ENCODE measurements around the gene UCN2. TPM values are rescaled to one million over a fixed set of nuclear protein-coding genes. Genes with fewer than 3 reads are reported as not detected.

The UCN2 gene
- total and polyA plus RNA-seq, 3 donors from 2014 or later = 0.86 to 1.2 (median 0.87) TPM

DNA sequence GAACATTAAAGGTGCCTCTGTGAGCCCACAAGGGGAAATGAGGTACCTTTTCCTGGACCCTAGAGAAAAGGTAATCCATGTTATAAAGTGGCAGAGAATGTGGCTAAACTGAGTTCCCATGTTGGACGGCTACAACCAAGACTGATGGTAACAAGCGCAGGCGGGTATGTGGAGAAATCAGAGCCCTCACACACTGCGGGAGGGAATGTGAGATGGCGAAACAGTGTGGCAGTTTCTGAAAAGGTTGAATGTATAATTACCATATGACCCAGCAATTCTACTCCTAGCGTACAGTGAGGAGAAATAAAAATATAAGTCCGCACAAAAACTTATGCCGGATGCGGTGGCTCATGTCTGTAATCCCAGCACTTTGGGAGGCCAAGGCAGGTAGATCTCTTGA lies 35.5 kb downstream of the UCN2 start:
- Histone ChIP-seq H3K4me1 (no peaks in the 10 kb centered on the region), H3K27ac (no peak overlapping the region), H3K4me3 (no peak overlapping the region), H3K36me3 (ENCODE audit: low read depth, missing control alignments) (no peaks in the 10 kb centered on the region), H3K27me3 (no peaks in the 10 kb centered on the region), H3K9me3 (no peaks in the 10 kb centered on the region)
- 89 to 96% methylated on average over 9 of the region's 9 CpGs for WGBS, 2 donors
- TF ChIP-seq, protein P1, sequence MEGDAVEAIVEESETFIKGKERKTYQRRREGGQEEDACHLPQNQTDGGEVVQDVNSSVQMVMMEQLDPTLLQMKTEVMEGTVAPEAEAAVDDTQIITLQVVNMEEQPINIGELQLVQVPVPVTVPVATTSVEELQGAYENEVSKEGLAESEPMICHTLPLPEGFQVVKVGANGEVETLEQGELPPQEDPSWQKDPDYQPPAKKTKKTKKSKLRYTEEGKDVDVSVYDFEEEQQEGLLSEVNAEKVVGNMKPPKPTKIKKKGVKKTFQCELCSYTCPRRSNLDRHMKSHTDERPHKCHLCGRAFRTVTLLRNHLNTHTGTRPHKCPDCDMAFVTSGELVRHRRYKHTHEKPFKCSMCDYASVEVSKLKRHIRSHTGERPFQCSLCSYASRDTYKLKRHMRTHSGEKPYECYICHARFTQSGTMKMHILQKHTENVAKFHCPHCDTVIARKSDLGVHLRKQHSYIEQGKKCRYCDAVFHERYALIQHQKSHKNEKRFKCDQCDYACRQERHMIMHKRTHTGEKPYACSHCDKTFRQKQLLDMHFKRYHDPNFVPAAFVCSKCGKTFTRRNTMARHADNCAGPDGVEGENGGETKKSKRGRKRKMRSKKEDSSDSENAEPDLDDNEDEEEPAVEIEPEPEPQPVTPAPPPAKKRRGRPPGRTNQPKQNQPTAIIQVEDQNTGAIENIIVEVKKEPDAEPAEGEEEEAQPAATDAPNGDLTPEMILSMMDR (IDR thresholded peaks at IDR 0.05) = no peak
- TF ChIP-seq POLR2A (IDR thresholded peaks at IDR 0.05) = no peak
- no peak for DNase-seq
- intact Hi-C loops (cut with DNase I; ENCODE audit: low total_unique reads) = no loop called here

GRCh38 chr3:48524970-48525369 lies 38.6 kb downstream of the UCN2 start:
- no peak overlapping the region for H3K4me3 ChIP-seq
- H3K9me3 ChIP-seq = no peaks in the 10 kb centered on the region
- 89 to 94% methylated on average over 6 to 9 of the region's 9 CpGs for WGBS, 2 donors
- no peaks in the 10 kb centered on the region for H3K36me3 ChIP-seq (ENCODE audit: low read depth, missing control alignments)
- no peak for TF ChIP-seq POLR2A (IDR thresholded peaks at IDR 0.05)
- TF ChIP-seq, protein P1 (IDR thresholded peaks at IDR 0.05) = no peak
- no peaks in the 10 kb centered on the region for H3K4me1 ChIP-seq
- no peak overlapping the region for H3K27ac ChIP-seq
- intact Hi-C loops (cut with DNase I; ENCODE audit: low total_unique reads) = no loop called here
- DNase-seq = no peak
- H3K27me3 ChIP-seq = no peaks in the 10 kb centered on the region

DNA sequence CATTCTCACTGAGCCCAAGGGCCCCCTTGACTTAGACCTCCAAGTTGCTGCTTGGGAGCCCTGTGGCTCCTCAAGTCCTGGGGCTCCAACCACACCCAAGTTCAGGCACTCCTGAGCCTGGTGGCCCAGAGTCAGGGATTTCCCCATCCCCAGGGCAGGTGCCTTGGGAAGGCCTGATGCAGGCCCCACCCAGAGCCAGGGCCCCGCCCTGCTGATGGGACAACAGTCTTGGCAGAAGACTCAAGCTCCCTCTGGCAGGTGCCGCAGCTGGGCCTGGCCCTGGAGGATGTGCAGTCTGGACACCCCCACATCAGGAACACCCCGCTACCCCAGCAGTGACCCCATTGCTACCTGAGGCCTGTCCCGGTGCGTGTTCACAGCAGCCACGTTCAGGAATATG lies 41.9 kb downstream of the UCN2 start:
- H3K27me3 ChIP-seq = no peaks in the 10 kb centered on the region
- intact Hi-C loops (cut with DNase I; ENCODE audit: low total_unique reads) = no loop called here
- no peaks in the 10 kb centered on the region for H3K36me3 ChIP-seq (ENCODE audit: low read depth, missing control alignments)
- H3K27ac ChIP-seq = no peak overlapping the region
- H3K9me3 ChIP-seq = no peaks in the 10 kb centered on the region
- TF ChIP-seq, protein P1 (IDR thresholded peaks at IDR 0.05) = no peak
- TF ChIP-seq POLR2A (IDR thresholded peaks at IDR 0.05) = no peak
- DNase-seq = no peak
- 97% methylated on average over 6 of the region's 6 CpGs; no CpG with 5 or more reads in 1 of the 2 donors for WGBS, 2 donors
- H3K4me3 ChIP-seq = no peak overlapping the region
- H3K4me1 ChIP-seq = no peaks in the 10 kb centered on the region

- Histone ChIP-seq H3K4me3 (no peak overlapping the region), H3K4me1 (no peaks in the 10 kb centered on the region), H3K27me3 (no peaks in the 10 kb centered on the region), H3K36me3 (ENCODE audit: low read depth, missing control alignments) (no peaks in the 10 kb centered on the region), H3K27ac (no peak overlapping the region), H3K9me3 (no peaks in the 10 kb centered on the region)
- WGBS, 2 donors = 93% methylated on average over 9 of the region's 9 CpGs; no CpG with 5 or more reads in 1 of the 2 donors
- DNase-seq = no peak
- intact Hi-C loops (cut with DNase I; ENCODE audit: low total_unique reads) = no loop called here
- TF ChIP-seq, protein P1 (IDR thresholded peaks at IDR 0.05) = no peak
- no peak for TF ChIP-seq POLR2A (IDR thresholded peaks at IDR 0.05)
Observed at GRCh38 chr3:48519277-48519643, 44.3 kb downstream of the UCN2 start.

DNA sequence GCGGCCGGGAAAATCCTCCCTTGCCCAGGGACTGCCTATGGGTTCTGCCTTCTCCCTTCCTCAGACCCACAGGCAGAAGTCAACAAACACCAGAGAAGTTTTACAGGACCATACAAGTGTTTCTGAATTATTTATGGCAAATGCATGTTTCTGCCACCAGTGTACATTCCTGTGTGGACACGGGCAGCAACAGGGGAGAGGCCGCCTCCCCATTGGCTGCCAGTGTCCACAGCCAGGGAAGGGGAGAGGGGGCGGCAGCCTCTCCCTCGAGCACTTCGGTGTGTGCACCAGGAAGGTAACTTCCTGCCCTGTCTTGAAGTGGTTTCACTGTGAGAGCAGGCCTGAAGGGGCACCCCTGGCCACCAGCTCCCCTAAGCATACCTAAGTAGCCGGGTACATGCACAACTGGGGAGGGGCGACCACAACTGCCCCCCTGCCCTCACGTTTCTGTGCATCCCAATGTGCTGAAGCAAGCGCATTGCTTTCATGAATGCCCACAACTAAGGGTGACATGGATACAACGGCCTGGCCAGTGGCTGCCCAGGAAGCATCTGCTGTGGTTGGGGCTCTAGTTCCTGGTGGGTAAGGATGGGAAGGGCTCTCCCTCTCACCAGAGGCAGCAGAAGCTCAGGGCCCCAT lies 44.8 kb downstream of the UCN2 start:
- WGBS, 2 donors = 81 to 86% methylated on average over 9 to 12 of the region's 12 CpGs
- Histone ChIP-seq H3K36me3 (ENCODE audit: low read depth, missing control alignments) (no peaks in the 10 kb centered on the region), H3K27me3 (no peaks in the 10 kb centered on the region), H3K4me1 (no peaks in the 10 kb centered on the region), H3K27ac (no peak overlapping the region), H3K4me3 (no peak overlapping the region), H3K9me3 (no peaks in the 10 kb centered on the region)
- no peak for DNase-seq
- TF ChIP-seq, protein P1 (IDR thresholded peaks at IDR 0.05) = no peak
- no peak for TF ChIP-seq POLR2A (IDR thresholded peaks at IDR 0.05)
- intact Hi-C loops (cut with DNase I; ENCODE audit: low total_unique reads) = no loop called here

Measured in testis (tissue), 3 donors.